ENCODE measurements around the gene SMAD3. TPM values are rescaled to one million over a fixed set of nuclear protein-coding genes. Genes with fewer than 3 reads are reported as not detected.

Gene SMAD3
- total RNA-seq, 2 experiments from 2014 or later, result 35.1 to 39.2 TPM

- no peak for DNase-seq
- no peaks in the 10 kb centered on the region for H3K9me3 Mint-ChIP-seq
- H3K27me3 Mint-ChIP-seq (ENCODE audit: low read depth), result peaks cover 2% of the 10 kb centered on the region
- intact Hi-C loops (cut with micrococcal nuclease), result no loop called here
- H3K27ac Mint-ChIP-seq, result no peak overlapping the region
- H3K36me3 Mint-ChIP-seq (ENCODE audit: low read depth), result no peaks in the 10 kb centered on the region
- peaks cover 55% of the 10 kb centered on the region for H3K4me1 Mint-ChIP-seq (ENCODE audit: low read depth)
- CTCF ChIA-PET, result interaction anchor here (0.9 kb wide), 2 partner anchors 8 to 11 kb away, joined by 3 read pairs; no protein-coding TSS in a partner anchor
- H3K4me3 Mint-ChIP-seq, result no peak overlapping the region
Observed at GRCh38 chr15:67038736-67039135, 26.7 kb upstream of the SMAD3 start.

- Mint-ChIP-seq H3K27ac (no peak overlapping the region), H3K4me3 (no peak overlapping the region), H3K9me3 (no peaks in the 10 kb centered on the region), H3K27me3 (ENCODE audit: low read depth) (peaks cover 2% of the 10 kb centered on the region), H3K36me3 (ENCODE audit: low read depth) (no peaks in the 10 kb centered on the region), H3K4me1 (ENCODE audit: low read depth) (peaks cover 55% of the 10 kb centered on the region)
- peak; percentile 31 for DNase-seq
- intact Hi-C loops (cut with micrococcal nuclease), result no loop called here
- CTCF ChIA-PET, result interaction anchor here (0.9 kb wide), 1 partner anchor 9 kb away, joined by 3 read pairs; no protein-coding TSS in a partner anchor
Observed at GRCh38 chr15:67039384-67040075, 25.9 kb upstream of the SMAD3 start.

GRCh38 chr15:67040277-67040676, 25.1 kb upstream of the SMAD3 start:
- no peaks in the 10 kb centered on the region for H3K36me3 Mint-ChIP-seq (ENCODE audit: low read depth)
- H3K4me1 Mint-ChIP-seq (ENCODE audit: low read depth), result peaks cover 55% of the 10 kb centered on the region
- no peak overlapping the region for H3K27ac Mint-ChIP-seq
- no peak overlapping the region for H3K4me3 Mint-ChIP-seq
- CTCF ChIA-PET, result no interaction called here
- no peaks in the 10 kb centered on the region for H3K9me3 Mint-ChIP-seq
- H3K27me3 Mint-ChIP-seq (ENCODE audit: low read depth), result peaks cover 2% of the 10 kb centered on the region
- DNase-seq, result no peak
- intact Hi-C loops (cut with micrococcal nuclease), result no loop called here

GRCh38 chr15:67042551-67043142, 22.8 kb upstream of the SMAD3 start:
- CTCF ChIA-PET, result interaction anchor here (0.6 to 1.3 kb wide), 5 partner anchors 23 to 458 kb away, joined by 3 to 5 read pairs (median 3); partner anchors contain the start of gene SMAD3
- Mint-ChIP-seq H3K4me3 (no peak overlapping the region), H3K4me1 (ENCODE audit: low read depth) (peaks cover 47% of the 10 kb centered on the region), H3K27ac (no peak overlapping the region), H3K36me3 (ENCODE audit: low read depth) (no peaks in the 10 kb centered on the region), H3K27me3 (ENCODE audit: low read depth) (peaks cover 2% of the 10 kb centered on the region), H3K9me3 (no peaks in the 10 kb centered on the region)
- peak; percentile 47 for DNase-seq
- intact Hi-C loops (cut with micrococcal nuclease), result no loop called here

GRCh38 chr15:67043939-67044771, 21.2 kb upstream of the SMAD3 start:
- Mint-ChIP-seq H3K27ac (no peak overlapping the region), H3K36me3 (ENCODE audit: low read depth) (no peaks in the 10 kb centered on the region), H3K4me3 (no peak overlapping the region), H3K4me1 (ENCODE audit: low read depth) (peaks cover 32% of the 10 kb centered on the region), H3K9me3 (no peaks in the 10 kb centered on the region), H3K27me3 (ENCODE audit: low read depth) (peaks cover 2% of the 10 kb centered on the region)
- DNase-seq, result no peak
- intact Hi-C loops (cut with micrococcal nuclease), result no loop called here
- CTCF ChIA-PET, result no interaction called here

- DNase-seq, result no peak
- intact Hi-C loops (cut with micrococcal nuclease), result no loop called here
- Mint-ChIP-seq H3K4me3 (no peak overlapping the region), H3K27ac (no peak overlapping the region), H3K9me3 (no peaks in the 10 kb centered on the region), H3K36me3 (ENCODE audit: low read depth) (no peaks in the 10 kb centered on the region), H3K27me3 (ENCODE audit: low read depth) (no peaks in the 10 kb centered on the region), H3K4me1 (ENCODE audit: low read depth) (peaks cover 21% of the 10 kb centered on the region)
- CTCF ChIA-PET, result no interaction called here
Observed at GRCh38 chr15:67047149-67047661, 18.2 kb upstream of the SMAD3 start.

GRCh38 chr15:67048281-67049279, 16.8 kb upstream of the SMAD3 start:
- H3K36me3 Mint-ChIP-seq (ENCODE audit: low read depth), result no peaks in the 10 kb centered on the region
- no peaks in the 10 kb centered on the region for H3K27me3 Mint-ChIP-seq (ENCODE audit: low read depth)
- intact Hi-C loops (cut with micrococcal nuclease), result no loop called here
- no peak for DNase-seq
- H3K9me3 Mint-ChIP-seq, result no peaks in the 10 kb centered on the region
- H3K27ac Mint-ChIP-seq, result no peak overlapping the region
- no peak overlapping the region for H3K4me3 Mint-ChIP-seq
- CTCF ChIA-PET, result no interaction called here
- H3K4me1 Mint-ChIP-seq (ENCODE audit: low read depth), result peaks cover 10% of the 10 kb centered on the region

GRCh38 chr15:67049351-67050044, 15.9 kb upstream of the SMAD3 start:
- no peaks in the 10 kb centered on the region for H3K9me3 Mint-ChIP-seq
- intact Hi-C loops (cut with micrococcal nuclease), result no loop called here
- DNase-seq, result no peak
- no peaks in the 10 kb centered on the region for H3K27me3 Mint-ChIP-seq (ENCODE audit: low read depth)
- H3K36me3 Mint-ChIP-seq (ENCODE audit: low read depth), result no peaks in the 10 kb centered on the region
- no peak overlapping the region for H3K4me3 Mint-ChIP-seq
- CTCF ChIA-PET, result interaction anchor here (1.1 kb wide), 1 partner anchor 11 kb away, joined by 3 read pairs; no protein-coding TSS in a partner anchor
- peaks cover 11% of the 10 kb centered on the region for H3K4me1 Mint-ChIP-seq (ENCODE audit: low read depth)
- no peak overlapping the region for H3K27ac Mint-ChIP-seq

GRCh38 chr15:67050062-67050461, 15.3 kb upstream of the SMAD3 start:
- no peak overlapping the region for H3K4me3 Mint-ChIP-seq
- H3K27ac Mint-ChIP-seq, result no peak overlapping the region
- H3K36me3 Mint-ChIP-seq (ENCODE audit: low read depth), result no peaks in the 10 kb centered on the region
- CTCF ChIA-PET, result interaction anchor here (1.1 kb wide), 1 partner anchor 12 kb away, joined by 3 read pairs; no protein-coding TSS in a partner anchor
- intact Hi-C loops (cut with micrococcal nuclease), result no loop called here
- no peak for DNase-seq
- no peaks in the 10 kb centered on the region for H3K9me3 Mint-ChIP-seq
- H3K4me1 Mint-ChIP-seq (ENCODE audit: low read depth), result peaks cover 16% of the 10 kb centered on the region
- no peaks in the 10 kb centered on the region for H3K27me3 Mint-ChIP-seq (ENCODE audit: low read depth)

GRCh38 chr15:67050522-67051087, 14.8 kb upstream of the SMAD3 start:
- intact Hi-C loops (cut with micrococcal nuclease), result no loop called here
- CTCF ChIA-PET, result interaction anchor here (1.1 kb wide), 1 partner anchor 12 kb away, joined by 3 read pairs; no protein-coding TSS in a partner anchor

More at GRCh38 chr15:67050522-67051087, 14.8 kb upstream of the SMAD3 start:
- no peaks in the 10 kb centered on the region for H3K9me3 Mint-ChIP-seq
- no peaks in the 10 kb centered on the region for H3K27me3 Mint-ChIP-seq (ENCODE audit: low read depth)
- H3K36me3 Mint-ChIP-seq (ENCODE audit: low read depth), result no peaks in the 10 kb centered on the region
- no peak for DNase-seq
- no peak overlapping the region for H3K4me3 Mint-ChIP-seq
- H3K4me1 Mint-ChIP-seq (ENCODE audit: low read depth), result peaks cover 16% of the 10 kb centered on the region
- H3K27ac Mint-ChIP-seq, result no peak overlapping the region
